H9 (cell line): ENCODE data around the gene MLH1. TPM values are rescaled to one million over a fixed set of nuclear protein-coding genes. Genes with fewer than 3 reads are reported as not detected.
"Not testable (repeated sequence)": the region's sequence is repeated elsewhere in the genome, so short reads cannot be mapped to it uniquely, and the experiment has no call there.

Experiments
- DNase-seq: peaks from one replicate; pipeline ENCODE4 v3.0.0-alpha.2; 2017
- H2AFZ ChIP-seq: one replicate; pipeline ENCODE4 v1.6.1; 2013; ENCODE audit warnings: mild to moderate bottlenecking, low read length, control low read depth, moderate library complexity
- H2AK5ac ChIP-seq: 2 replicates; pipeline ENCODE4 v1.6.1; 2013; ENCODE audit warnings: low read length, control low read depth, mixed read lengths; ENCODE audit not compliant: insufficient read length
- H2BK120ac ChIP-seq: one replicate; pipeline ENCODE4 v1.6.1; 2013; ENCODE audit warnings: low read depth, mild to moderate bottlenecking, low read length, control low read depth, inconsistent platforms; ENCODE audit not compliant: poor library complexity, severe bottlenecking
- H2BK12ac ChIP-seq: 2 replicates; pipeline ENCODE4 v1.6.1; 2013; ENCODE audit warnings: low read length, control low read depth, mixed read lengths, low read depth; ENCODE audit not compliant: insufficient read length
- H2BK15ac ChIP-seq: 2 replicates; pipeline ENCODE4 v1.6.1; 2013; ENCODE audit warnings: low read depth, low read length, control low read depth
- H2BK20ac ChIP-seq: one replicate; pipeline ENCODE4 v1.6.1; 2013; ENCODE audit warnings: low read depth, mild to moderate bottlenecking, low read length, control low read depth, inconsistent platforms; ENCODE audit not compliant: poor library complexity, severe bottlenecking
- H2BK5ac ChIP-seq: 2 replicates; pipeline ENCODE4 v1.6.1; 2013; ENCODE audit warnings: low read length, control low read depth, mixed read lengths; ENCODE audit not compliant: insufficient read length
- H3K14ac ChIP-seq: 2 replicates; pipeline ENCODE4 v1.6.1; 2013; ENCODE audit warnings: low read length, control low read depth; ENCODE audit not compliant: insufficient read depth
- H3K18ac ChIP-seq: 2 replicates; pipeline ENCODE4 v1.6.1; 2013; ENCODE audit warnings: low read depth, mild to moderate bottlenecking, mixed read lengths, low read length, control low read depth; ENCODE audit not compliant: insufficient read length
- H3K23ac ChIP-seq: 2 replicates; pipeline ENCODE4 v1.6.1; 2013; ENCODE audit warnings: low read length, control low read depth, mixed read lengths, low read depth; ENCODE audit not compliant: insufficient read length
- H3K23me2 ChIP-seq: 2 replicates; pipeline ENCODE4 v1.6.1; 2013; ENCODE audit warnings: low read depth, mild to moderate bottlenecking, mixed read lengths, low read length, control low read depth; ENCODE audit not compliant: insufficient read length, poor library complexity, severe bottlenecking
- H3K27ac ChIP-seq: 2 replicates; pipeline ENCODE4 v1.5.1; 2013; ENCODE audit warnings: low read length, control low read depth, mixed read lengths, low read depth; ENCODE audit not compliant: insufficient read length
- H3K27me3 ChIP-seq: 2 replicates; pipeline ENCODE4 v1.6.1; 2013; ENCODE audit warnings: low read length, control low read depth, inconsistent platforms; ENCODE audit not compliant: insufficient read depth
- H3K4ac ChIP-seq: 2 replicates; pipeline ENCODE4 v1.6.1; 2013; ENCODE audit warnings: low read depth, mild to moderate bottlenecking, control low read depth, inconsistent platforms, low read length, moderate library complexity
- H3K4me1 ChIP-seq: 2 replicates; pipeline ENCODE4 v1.6.1; 2013; ENCODE audit warnings: low read length, control low read depth, inconsistent platforms; ENCODE audit not compliant: insufficient read depth
- H3K4me2 ChIP-seq: 2 replicates; pipeline ENCODE4 v1.6.1; 2013; ENCODE audit warnings: low read length, control low read depth, mixed read lengths; ENCODE audit not compliant: insufficient read length, insufficient read depth
- H3K56ac ChIP-seq: 2 replicates; pipeline ENCODE4 v1.6.1; 2013; ENCODE audit warnings: low read depth, mild to moderate bottlenecking, mixed read lengths, low read length, control low read depth; ENCODE audit not compliant: insufficient read length
- H3K79me1 ChIP-seq: 2 replicates; pipeline ENCODE4 v1.6.1; 2013; ENCODE audit warnings: low read depth, mild to moderate bottlenecking, moderate library complexity, low read length, control low read depth, inconsistent platforms; ENCODE audit not compliant: insufficient read depth, poor library complexity, severe bottlenecking
- H3K79me2 ChIP-seq: 2 replicates; pipeline ENCODE4 v1.6.1; 2013; ENCODE audit warnings: low read length, control low read depth, inconsistent platforms; ENCODE audit not compliant: insufficient read depth
- H3K9ac ChIP-seq: 2 replicates; pipeline ENCODE4 v1.6.1; 2013; ENCODE audit warnings: low read length, control low read depth, mixed read lengths; ENCODE audit not compliant: insufficient read length; ENCODE audit errors: extremely low read depth
- H3K9me3 ChIP-seq: one replicate; pipeline ENCODE4 v1.6.1; 2013; ENCODE audit warnings: low read depth, low read length, inconsistent platforms; ENCODE audit not compliant: control insufficient read depth
- H3T11ph ChIP-seq: one replicate; pipeline ENCODE4 v1.6.1; 2013; ENCODE audit warnings: mild to moderate bottlenecking, low read length, control low read depth, inconsistent platforms
- H4K20me1 ChIP-seq: one replicate; pipeline ENCODE4 v1.6.1; 2013; ENCODE audit not compliant: control insufficient read depth, insufficient read length, insufficient read depth
- H4K5ac ChIP-seq: 2 replicates; pipeline ENCODE4 v1.6.1; 2013; ENCODE audit warnings: low read depth, mild to moderate bottlenecking, mixed read lengths, low read length, control low read depth; ENCODE audit not compliant: insufficient read length
- H4K8ac ChIP-seq: replicated peaks from 2 replicates; pipeline ENCODE4 v1.6.1; 2013; ENCODE audit warnings: low read length, control low read depth, mixed read lengths, low read depth; ENCODE audit not compliant: insufficient read length
- H4K91ac ChIP-seq: 2 replicates; pipeline ENCODE4 v1.6.1; 2013; ENCODE audit warnings: low read depth, mild to moderate bottlenecking, moderate library complexity, mixed read lengths, low read length, control low read depth; ENCODE audit not compliant: insufficient read length
- H3K27ac Mint-ChIP-seq, 3 experiments: 2 replicates in 2 of 3; 3 replicates in 1 of 3; pipeline ENCODE4 v1.8.0; 2020 to 2021; ENCODE audit warnings: mixed read lengths in 3 of 3, mild to moderate bottlenecking in 1 of 3, moderate library complexity in 1 of 3
- H3K27me3 Mint-ChIP-seq: 2 replicates; pipeline ENCODE4 v1.8.0; 2021; ENCODE audit warnings: low read depth, mild to moderate bottlenecking, moderate library complexity, mixed read lengths
- H3K36me3 Mint-ChIP-seq, 3 experiments: 2 replicates in 2 of 3; 3 replicates in 1 of 3; pipeline ENCODE4 v1.8.0; 2020 to 2021; ENCODE audit warnings: low read depth in 3 of 3, mixed read lengths in 3 of 3; ENCODE audit not compliant: insufficient read depth in 1 of 3
- H3K4me1 Mint-ChIP-seq, 2 experiments: 2 replicates each; pipeline ENCODE4 v1.8.0; 2020; ENCODE audit warnings: mixed read lengths in 2 of 2
- H3K4me3 Mint-ChIP-seq, 2 experiments: 2 replicates in 1 of 2; 3 replicates in 1 of 2; pipeline ENCODE4 v1.8.0; 2020 to 2021; ENCODE audit warnings: mild to moderate bottlenecking in 2 of 2, mixed read lengths in 2 of 2, moderate library complexity in 1 of 2
- H3K9me3 Mint-ChIP-seq, 2 experiments: 2 replicates in 1 of 2; 3 replicates in 1 of 2; pipeline ENCODE4 v1.8.0; 2020; ENCODE audit warnings: mild to moderate bottlenecking in 2 of 2, mixed read lengths in 2 of 2, moderate library complexity in 1 of 2
- CTCF ChIP-seq: fragments of 200-600 bp; sonication (generic); conservative IDR thresholded peaks from 3 replicates; pipeline ENCODE4 v1.8.0; 2021; ENCODE audit warnings: antibody characterized with exemption, mild to moderate bottlenecking
- WGBS: extraction: QIAGEN DNeasy Blood & Tissue Kit; methylation state at CpG from one replicate; pipeline ENCODE4 v1.1.7; 2013; ENCODE audit warnings: missing lambda C conversion rate, low lambda C conversion rate, mixed read lengths; ENCODE audit not compliant: insufficient read length; ENCODE audit errors: extremely low coverage; 5-methylcytosine and 5-hydroxymethylcytosine counted together
- total RNA-seq: library from RNA; stranded (reverse); gene quantifications from 2 replicates; pipeline ENCODE4 v1.2.1, GENCODE V29; 2021

The MLH1 gene
- total RNA-seq, 1 experiment from 2014 or later: 45.1 TPM

GRCh38 chr3:36960502-36960901 lies 32.8 kb upstream of the MLH1 start:
- Histone ChIP-seq H3K79me2 (no peaks in the 10 kb centered on the region), H3K56ac (no peak overlapping the region), H3K23ac (no peak overlapping the region), H2BK120ac (no peak overlapping the region), H3T11ph (no peak overlapping the region), H3K4me2 (no peak overlapping the region), H2AFZ (no peak overlapping the region), H3K9me3 (no peaks in the 10 kb centered on the region), H2BK15ac (no peak overlapping the region), H2BK5ac (no peak overlapping the region), H3K79me1 (no peaks in the 10 kb centered on the region), H3K27ac (no peak overlapping the region), H3K18ac (no peak overlapping the region), H4K91ac (no peak overlapping the region), H3K9ac (no peak overlapping the region), H2AK5ac (no peak overlapping the region), H3K27me3 (no peaks in the 10 kb centered on the region), H3K4ac (no peak overlapping the region), H4K8ac (no peak overlapping the region), H3K23me2 (no peaks in the 10 kb centered on the region), H2BK20ac (no peak overlapping the region), H3K4me1 (peaks cover 5% of the 10 kb centered on the region; the same call in 1 of the 2 replicates), H3K14ac (no peak overlapping the region), H4K5ac (no peak overlapping the region), H2BK12ac (no peak overlapping the region), H4K20me1 (no peaks in the 10 kb centered on the region)
- DNase-seq: no peak
- Mint-ChIP-seq H3K27me3 (no peaks in the 10 kb centered on the region), H3K9me3 (no peaks in the 10 kb centered on the region; a peak in 1 of 5 replicates), H3K4me1 (peaks cover 12 to 21% of the 10 kb centered on the region in 2 experiments), H3K36me3 (no peaks in the 10 kb centered on the region), H3K4me3 (no peak overlapping the region), H3K27ac (no peak overlapping the region)
- no peak for TF ChIP-seq CTCF
- WGBS: no CpG with 5 or more reads among the region's 4 CpGs

GRCh38 chr3:36963008-36963407 lies 30.3 kb upstream of the MLH1 start:
- not testable (repeated sequence) for H3K18ac ChIP-seq, H3T11ph ChIP-seq, H3K23ac ChIP-seq, H4K5ac ChIP-seq, H2BK12ac ChIP-seq, H4K91ac ChIP-seq, H2BK20ac ChIP-seq, H4K20me1 ChIP-seq, H3K36me3 Mint-ChIP-seq, H3K4ac ChIP-seq, H3K27ac ChIP-seq, H3K14ac ChIP-seq, H2BK120ac ChIP-seq, H3K27me3 ChIP-seq, H3K27me3 Mint-ChIP-seq, H3K4me1 ChIP-seq, H3K23me2 ChIP-seq, H3K27ac Mint-ChIP-seq, H3K9ac ChIP-seq, DNase-seq, H3K79me2 ChIP-seq, H2AK5ac ChIP-seq, H3K9me3 ChIP-seq, H2BK5ac ChIP-seq, H2AFZ ChIP-seq, H2BK15ac ChIP-seq, H3K4me3 Mint-ChIP-seq, H3K56ac ChIP-seq, H4K8ac ChIP-seq, H3K9me3 Mint-ChIP-seq, H3K4me2 ChIP-seq, H3K79me1 ChIP-seq
- peaks cover 16 to 18% of the 10 kb centered on the region in 2 experiments for H3K4me1 Mint-ChIP-seq
- WGBS: no CpG with 5 or more reads among the region's 7 CpGs
